Measurements from ENCODE around the gene SLX4IP. TPM values are rescaled to one million over a fixed set of nuclear protein-coding genes. Genes with fewer than 3 reads are reported as not detected.
"Not testable (repeated sequence)": the region's sequence is repeated elsewhere in the genome, so short reads cannot be mapped to it uniquely, and the experiment has no call there.

The SLX4IP gene
- 1 to 10 TPM; 7.6 to 8.5 TPM for total RNA-seq

GRCh38 chr20:10434832-10435812 is at the start of gene SLX4IP:
Gene SLX4IP (plus strand): TSS chr20:10435305. CDS start chr20:10458205, 22,900 bp downstream.
- peaks cover 30% of the 10 kb centered on the region for H3K4me1 Mint-ChIP-seq
- POLR2A ChIA-PET: interaction anchor here (0.7 to 2.0 kb wide), 8 partner anchors 16 to 239 kb away, joined by 3 to 11 read pairs (median 4); partner anchors contain the start of gene JAG1
- peaks cover 1% of the 10 kb centered on the region for H3K36me3 Mint-ChIP-seq
- peak; percentile 75 for DNase-seq
- peak within 1 kb of the TSS; percentile 94 for H3K27ac Mint-ChIP-seq
- no peaks in the 10 kb centered on the region for H3K27me3 Mint-ChIP-seq
- H3K9me3 Mint-ChIP-seq: no peaks in the 10 kb centered on the region
- peak within 1 kb of the TSS; percentile 98 for H3K4me3 Mint-ChIP-seq
- peak; percentile 77 for ATAC-seq (ENCODE audit: low read depth)

- Mint-ChIP-seq H3K4me1 (no peaks in the 10 kb centered on the region), H3K36me3 (no peaks in the 10 kb centered on the region), H3K27ac (no peak overlapping the region), H3K27me3 (peaks cover 4% of the 10 kb centered on the region), H3K9me3 (no peaks in the 10 kb centered on the region), H3K4me3 (no peak overlapping the region)
- DNase-seq (no peak), ATAC-seq (ENCODE audit: low read depth) (no peak)
- POLR2A ChIA-PET: no interaction called here
These were observed 49.1 kb upstream of the SLX4IP start for GRCh38 chr20:10385850-10386544.

- no peaks in the 10 kb centered on the region for H3K36me3 Mint-ChIP-seq
- no peak overlapping the region for H3K27ac Mint-ChIP-seq
- POLR2A ChIA-PET: no interaction called here
- no peak for DNase-seq
- H3K27me3 Mint-ChIP-seq: peaks cover 4% of the 10 kb centered on the region
- ATAC-seq (ENCODE audit: low read depth): no peak
- no peaks in the 10 kb centered on the region for H3K9me3 Mint-ChIP-seq
- H3K4me1 Mint-ChIP-seq: no peaks in the 10 kb centered on the region
- H3K4me3 Mint-ChIP-seq: no peak overlapping the region
These were observed 47.4 kb upstream of the SLX4IP start for GRCh38 chr20:10387686-10388085.

- H3K9me3 Mint-ChIP-seq: no peaks in the 10 kb centered on the region
- ATAC-seq (ENCODE audit: low read depth) (no peak), DNase-seq (no peak)
- no peaks in the 10 kb centered on the region for H3K36me3 Mint-ChIP-seq
- H3K27ac Mint-ChIP-seq: no peak overlapping the region
- POLR2A ChIA-PET: no interaction called here
- no peaks in the 10 kb centered on the region for H3K27me3 Mint-ChIP-seq
- no peaks in the 10 kb centered on the region for H3K4me1 Mint-ChIP-seq
- no peak overlapping the region for H3K4me3 Mint-ChIP-seq
These were observed 46.5 kb upstream of the SLX4IP start for GRCh38 chr20:10388597-10388996.

- POLR2A ChIA-PET: no interaction called here
- no peak overlapping the region for H3K27ac Mint-ChIP-seq
- no peaks in the 10 kb centered on the region for H3K36me3 Mint-ChIP-seq
- H3K4me1 Mint-ChIP-seq: no peaks in the 10 kb centered on the region
- DNase-seq: no peak
- no peak overlapping the region for H3K4me3 Mint-ChIP-seq
- no peak for ATAC-seq (ENCODE audit: low read depth)
- no peaks in the 10 kb centered on the region for H3K27me3 Mint-ChIP-seq
- no peaks in the 10 kb centered on the region for H3K9me3 Mint-ChIP-seq
These were observed 44.4 kb upstream of the SLX4IP start for GRCh38 chr20:10390709-10391108.

GRCh38 chr20:10394752-10395151 is 40.4 kb upstream of the SLX4IP start:
- ATAC-seq (ENCODE audit: low read depth); POLR2A ChIA-PET; H3K36me3 Mint-ChIP-seq; H3K4me1 Mint-ChIP-seq; H3K27ac Mint-ChIP-seq; H3K4me3 Mint-ChIP-seq; H3K9me3 Mint-ChIP-seq; H3K27me3 Mint-ChIP-seq; DNase-seq: not testable (repeated sequence)

- H3K36me3 Mint-ChIP-seq: no peaks in the 10 kb centered on the region
- H3K9me3 Mint-ChIP-seq: no peaks in the 10 kb centered on the region
- H3K27ac Mint-ChIP-seq: no peak overlapping the region
- DNase-seq (no peak), ATAC-seq (ENCODE audit: low read depth) (no peak)
- POLR2A ChIA-PET: no interaction called here
- H3K27me3 Mint-ChIP-seq: peaks cover 3% of the 10 kb centered on the region
- H3K4me1 Mint-ChIP-seq: peaks cover 6% of the 10 kb centered on the region
- no peak overlapping the region for H3K4me3 Mint-ChIP-seq
These were observed 36.2 kb upstream of the SLX4IP start for GRCh38 chr20:10398834-10399369.

GRCh38 chr20:10402938-10403608 is 32.0 kb upstream of the SLX4IP start:
- H3K27me3 Mint-ChIP-seq: no peaks in the 10 kb centered on the region
- ATAC-seq (ENCODE audit: low read depth): no peak
- POLR2A ChIA-PET: no interaction called here
- H3K4me1 Mint-ChIP-seq: peaks cover 8% of the 10 kb centered on the region
- peaks cover 3% of the 10 kb centered on the region for H3K36me3 Mint-ChIP-seq
- H3K27ac Mint-ChIP-seq: no peak overlapping the region
- H3K9me3 Mint-ChIP-seq: no peaks in the 10 kb centered on the region
- no peak for DNase-seq
- no peak overlapping the region for H3K4me3 Mint-ChIP-seq

GRCh38 chr20:10404023-10404628 is 31.0 kb upstream of the SLX4IP start:
- H3K4me1 Mint-ChIP-seq: peaks cover 8% of the 10 kb centered on the region
- H3K9me3 Mint-ChIP-seq: no peaks in the 10 kb centered on the region
- peaks cover 3% of the 10 kb centered on the region for H3K36me3 Mint-ChIP-seq
- DNase-seq: no peak
- POLR2A ChIA-PET: no interaction called here
- H3K27ac Mint-ChIP-seq: no peak overlapping the region
- no peak for ATAC-seq (ENCODE audit: low read depth)
- no peak overlapping the region for H3K4me3 Mint-ChIP-seq
- no peaks in the 10 kb centered on the region for H3K27me3 Mint-ChIP-seq

GRCh38 chr20:10404959-10405530 is 30.1 kb upstream of the SLX4IP start:
- POLR2A ChIA-PET: no interaction called here

GRCh38 chr20:10408108-10408813 is 26.8 kb upstream of the SLX4IP start:
- H3K36me3 Mint-ChIP-seq: peaks cover 3% of the 10 kb centered on the region
- no peak for DNase-seq
- no peak for ATAC-seq (ENCODE audit: low read depth)
- peaks cover 4% of the 10 kb centered on the region for H3K4me1 Mint-ChIP-seq
- H3K9me3 Mint-ChIP-seq: no peaks in the 10 kb centered on the region
- no peak overlapping the region for H3K27ac Mint-ChIP-seq
- POLR2A ChIA-PET: no interaction called here
- H3K27me3 Mint-ChIP-seq: no peaks in the 10 kb centered on the region
- H3K4me3 Mint-ChIP-seq: no peak overlapping the region

More at GRCh38 chr20:10404959-10405530, 30.1 kb upstream of the SLX4IP start:
- Mint-ChIP-seq H3K36me3 (peaks cover 3% of the 10 kb centered on the region), H3K4me3 (no peak overlapping the region), H3K4me1 (peaks cover 8% of the 10 kb centered on the region), H3K27ac (no peak overlapping the region), H3K27me3 (no peaks in the 10 kb centered on the region), H3K9me3 (no peaks in the 10 kb centered on the region)
- no peak for DNase-seq
- ATAC-seq (ENCODE audit: low read depth): no peak

- POLR2A ChIA-PET: no interaction called here
These were observed 23.4 kb upstream of the SLX4IP start for GRCh38 chr20:10411673-10412072.

More at GRCh38 chr20:10411673-10412072, 23.4 kb upstream of the SLX4IP start:
- H3K36me3 Mint-ChIP-seq: peaks cover 4% of the 10 kb centered on the region
- H3K4me1 Mint-ChIP-seq: no peaks in the 10 kb centered on the region
- H3K27ac Mint-ChIP-seq: no peak overlapping the region
- H3K4me3 Mint-ChIP-seq: no peak overlapping the region
- no peaks in the 10 kb centered on the region for H3K27me3 Mint-ChIP-seq
- DNase-seq (no peak), ATAC-seq (ENCODE audit: low read depth) (no peak)
- H3K9me3 Mint-ChIP-seq: no peaks in the 10 kb centered on the region

Data from activated naive CD8-positive, alpha-beta T cell treated with anti-CD3 and anti-CD28 coated beads, Interleukin-2, amount 10 ng/mL, durations not matched to agents 7 days and 5 days (primary cell).